ENCODE measurements around the gene C1RL.
A peak's percentile ranks its signal among the peaks of the same experiment; 100 is the strongest.

C1RL gene

GRCh38 chr12:7108796-7109571, at the start of gene C1RL:
Gene C1RL, minus strand, starts transcription at chr12:7109214. Its CDS starts 34 bp downstream, at chr12:7109180.
- DNase-seq (ENCODE audit: low read depth): peak; percentile 72

- no peak for DNase-seq (ENCODE audit: low read depth)
These were observed 48.4 kb upstream of the C1RL start for GRCh38 chr12:7157391-7157790.

GRCh38 chr12:7156259-7157197, 47.5 kb upstream of the C1RL start:
- no peak for DNase-seq (ENCODE audit: low read depth)

- DNase-seq (ENCODE audit: low read depth): no peak
These were observed 46.5 kb upstream of the C1RL start for GRCh38 chr12:7155471-7156034.

- DNase-seq (ENCODE audit: low read depth): no peak
These were observed 46.0 kb upstream of the C1RL start for GRCh38 chr12:7154901-7155470.

- DNase-seq (ENCODE audit: low read depth): no peak
These were observed 45.0 kb upstream of the C1RL start for GRCh38 chr12:7154042-7154441.

- no peak for DNase-seq (ENCODE audit: low read depth)
These were observed 43.8 kb upstream of the C1RL start for GRCh38 chr12:7152818-7153217.

- no peak for DNase-seq (ENCODE audit: low read depth)
These were observed 42.5 kb upstream of the C1RL start for GRCh38 chr12:7151532-7151931.

- DNase-seq (ENCODE audit: low read depth): no peak
These were observed 41.8 kb upstream of the C1RL start for GRCh38 chr12:7150841-7151240.

GRCh38 chr12:7150356-7150755, 41.3 kb upstream of the C1RL start:
- DNase-seq (ENCODE audit: low read depth): no peak

GRCh38 chr12:7146906-7147305, 37.9 kb upstream of the C1RL start:
- no peak for DNase-seq (ENCODE audit: low read depth)

GRCh38 chr12:7146228-7146627, 37.2 kb upstream of the C1RL start:
- no peak for DNase-seq (ENCODE audit: low read depth)

- DNase-seq (ENCODE audit: low read depth): no peak
These were observed 36.7 kb upstream of the C1RL start for GRCh38 chr12:7145671-7146070.

- DNase-seq (ENCODE audit: low read depth): no peak
These were observed 35.6 kb upstream of the C1RL start for GRCh38 chr12:7144414-7145120.

- no peak for DNase-seq (ENCODE audit: low read depth)
These were observed 34.5 kb upstream of the C1RL start for GRCh38 chr12:7143564-7143963.

GRCh38 chr12:7142809-7143465, 33.9 kb upstream of the C1RL start:
- DNase-seq (ENCODE audit: low read depth): no peak

GRCh38 chr12:7142056-7142644, 33.1 kb upstream of the C1RL start:
- peak; percentile 32 for DNase-seq (ENCODE audit: low read depth)

- no peak for DNase-seq (ENCODE audit: low read depth)
These were observed 32.5 kb upstream of the C1RL start for GRCh38 chr12:7141351-7142005.

GRCh38 chr12:7139200-7139599, 30.2 kb upstream of the C1RL start:
- no peak for DNase-seq (ENCODE audit: low read depth)

GRCh38 chr12:7137908-7138307, 28.9 kb upstream of the C1RL start:
- DNase-seq (ENCODE audit: low read depth): no peak
